IMR-90 (cell line): ENCODE measurements around the gene C12orf50. TPM values are rescaled to one million over a fixed set of nuclear protein-coding genes. Genes with fewer than 3 reads are reported as not detected.

Source experiments
- ATAC-seq: fragments of 200-7000 bp; cut with Tn5 transposase; 2 replicates; pipeline ENCODE4 v1.9.1; 2020; ENCODE audit warnings: low read depth, mild to moderate bottlenecking, moderate library complexity
- BruUV-seq: library from RNA; stranded (reverse); fragments of 400-500 nt; replicated peaks from 2 replicates; lab custom pipeline; 2021; lab: Mats Ljungman, UMichigan
- CTCF ChIA-PET: fragments of 300-600 bp; formaldehyde crosslinking; extraction: SDS; loops from one replicate; lab custom pipeline; 2021; ENCODE audit warnings: antibody characterized with exemption; lab: Yijun Ruan, JAX
- POLR2A ChIA-PET: fragments of 300-600 bp; sonication (Branson Sonifier 250); formaldehyde crosslinking; loops from one replicate; lab custom pipeline; 2022; ENCODE audit warnings: antibody characterized with exemption; ENCODE audit not compliant: unreplicated experiment; lab: Charles Lee
- DNase-seq: peaks from one replicate; pipeline ENCODE4 v3.0.0; 2013
- H2AFZ ChIP-seq: replicated peaks from 2 replicates; pipeline ENCODE3; 2013; ENCODE audit warnings: low read length, mild to moderate bottlenecking; ENCODE audit not compliant: poor library complexity
- H2AK5ac ChIP-seq: 2 replicates; pipeline ENCODE4 v1.6.1; 2013; ENCODE audit warnings: low read depth, low read length, inconsistent platforms
- H2AK9ac ChIP-seq: replicated peaks from 2 replicates; pipeline ENCODE3; 2013; ENCODE audit warnings: mild to moderate bottlenecking, low read depth, low read length, moderate library complexity; ENCODE audit not compliant: poor library complexity
- H2BK120ac ChIP-seq: 2 replicates; pipeline ENCODE4 v1.6.1; 2013; ENCODE audit warnings: low read depth, low read length, inconsistent platforms
- H2BK15ac ChIP-seq: 3 replicates; pipeline ENCODE4 v1.6.1; 2013; ENCODE audit warnings: low read depth, low read length, inconsistent platforms
- H2BK20ac ChIP-seq: 2 replicates; pipeline ENCODE4 v1.6.1; 2013; ENCODE audit warnings: low read depth, mild to moderate bottlenecking, inconsistent platforms, low read length, moderate library complexity
- H2BK5ac ChIP-seq: 2 replicates; pipeline ENCODE4 v1.6.1; 2013; ENCODE audit warnings: mild to moderate bottlenecking, low read depth, low read length, inconsistent platforms; ENCODE audit not compliant: poor library complexity, severe bottlenecking
- H3K14ac ChIP-seq: replicated peaks from 2 replicates; pipeline ENCODE4 v1.6.1; 2013; ENCODE audit warnings: low read depth, low read length, inconsistent platforms
- H3K18ac ChIP-seq: 2 replicates; pipeline ENCODE4 v1.6.1; 2013; ENCODE audit warnings: low read depth, low read length, control low read depth
- H3K23ac ChIP-seq: 2 replicates; pipeline ENCODE4 v1.6.1; 2013; ENCODE audit warnings: low read depth, low read length, inconsistent platforms
- H3K27ac ChIP-seq: 2 replicates; pipeline ENCODE4 v1.5.1; 2013; ENCODE audit warnings: mild to moderate bottlenecking, control low read depth, low read length; ENCODE audit not compliant: insufficient read depth
- H3K27me3 ChIP-seq: 2 replicates; pipeline ENCODE4 v1.6.1; 2013; ENCODE audit warnings: low read length; ENCODE audit not compliant: control insufficient read depth, insufficient read depth
- H3K36me3 ChIP-seq: 2 replicates; pipeline ENCODE4 v1.6.1; 2013; ENCODE audit warnings: low read length, mixed read lengths; ENCODE audit not compliant: control insufficient read depth, insufficient read depth
- H3K4ac ChIP-seq: 2 replicates; pipeline ENCODE4 v1.6.1; 2013; ENCODE audit warnings: low read depth, low read length, inconsistent platforms
- H3K4me1 ChIP-seq: 2 replicates; pipeline ENCODE4 v1.6.1; 2013; ENCODE audit warnings: low read length, mixed read lengths; ENCODE audit not compliant: control insufficient read depth, insufficient read depth
- H3K4me2 ChIP-seq: 2 replicates; pipeline ENCODE4 v1.6.1; 2013; ENCODE audit warnings: low read depth, mild to moderate bottlenecking, control low read depth, low read length, moderate library complexity
- H3K4me3 ChIP-seq: 2 replicates; pipeline ENCODE4 v1.5.1; 2013; ENCODE audit warnings: low read depth, mild to moderate bottlenecking, control low read depth, low read length, moderate library complexity; ENCODE audit not compliant: insufficient read depth
- H3K56ac ChIP-seq: 2 replicates; pipeline ENCODE4 v1.6.1; 2013; ENCODE audit warnings: low read length, inconsistent platforms; ENCODE audit not compliant: insufficient read depth; ENCODE audit errors: extremely low read depth
- H3K79me1 ChIP-seq, 2 experiments: 2 replicates each; pipeline ENCODE4 v1.6.1; 2013; ENCODE audit warnings: low read length in 2 of 2, inconsistent platforms in 1 of 2, low read depth in 1 of 2
- H3K9ac ChIP-seq: 2 replicates; pipeline ENCODE4 v1.6.1; 2013; ENCODE audit warnings: low read depth, low read length, control low read depth
- H3K9me1 ChIP-seq: 2 replicates; pipeline ENCODE4 v1.6.1; 2013; ENCODE audit warnings: low read length, inconsistent platforms; ENCODE audit not compliant: insufficient read depth
- H3K9me3 ChIP-seq: 2 replicates; pipeline ENCODE4 v1.6.1; 2013; ENCODE audit warnings: low read length; ENCODE audit not compliant: control insufficient read depth, insufficient read depth
- H4K20me1 ChIP-seq: 2 replicates; pipeline ENCODE4 v1.6.1; 2013; ENCODE audit warnings: low read length, inconsistent platforms; ENCODE audit not compliant: insufficient read depth
- H4K5ac ChIP-seq: 2 replicates; pipeline ENCODE4 v1.6.1; 2013; ENCODE audit warnings: mild to moderate bottlenecking, low read depth, low read length, control low read depth
- H4K8ac ChIP-seq, 2 experiments: 2 replicates each; pipeline ENCODE4 v1.6.1; 2013; ENCODE audit warnings: low read depth in 2 of 2, low read length in 2 of 2, control low read depth in 1 of 2, inconsistent platforms in 1 of 2
- H4K91ac ChIP-seq: 2 replicates; pipeline ENCODE4 v1.6.1; 2013; ENCODE audit warnings: low read depth, low read length, inconsistent platforms; ENCODE audit not compliant: insufficient read depth
- NFE2L2 ChIP-seq: fragments of 150-350 bp; IDR thresholded peaks from 2 replicates; pipeline ENCODE4 v1.6.1; 2016; ENCODE audit warnings: low read depth, mild to moderate bottlenecking, low read length
- dilution Hi-C: fragments of 300-500 bp; cut with HindIII; formaldehyde crosslinking; loops from one replicate; pipeline ENCODE4 v1.14.3; 2018; ENCODE audit warnings: low sequenced_read_pairs; ENCODE audit not compliant: unreplicated experiment
- in situ Hi-C: fragments of 300-500 bp; cut with MboI; formaldehyde crosslinking; loops from 3 replicates; pipeline ENCODE4 v1.14.3; 2019; ENCODE audit warnings: low sequenced_read_pairs, inconsistent platforms, mixed read lengths
- intact Hi-C: fragments of 100-400 bp; cut with micrococcal nuclease; formaldehyde crosslinking; loops from 2 replicates; pipeline ENCODE4 v1.10.0; 2022
- polyA plus RNA-seq, 3 experiments: library from polyadenylated mRNA; depleted of rRNA; stranded (reverse); fragments of >200 nt; gene quantifications; 2 replicates each; pipeline ENCODE4 v1.2.3, GENCODE V29; 2012; ENCODE audit warnings: low replicate concordance in 1 of 3
- total RNA-seq: library from RNA; depleted of rRNA; stranded (reverse); fragments of >200 nt; gene quantifications from 2 replicates; pipeline ENCODE4 v1.2.3, GENCODE V29; 2012

Gene C12orf50
- total and polyA plus RNA-seq, 2 of the 4 experiments (the other 2 are of a cell fraction) = not detected

GRCh38 chr12:87967871-87968270, 61.3 kb downstream of the C12orf50 start:
- H3K56ac ChIP-seq = no peak overlapping the region
- dilution Hi-C loops = no loop called here
- TF ChIP-seq NFE2L2 = no peak
- no peak overlapping the region for H3K14ac ChIP-seq
- no peak overlapping the region for H2BK5ac ChIP-seq
- no peak overlapping the region for H3K18ac ChIP-seq
- ChIA-PET CTCF (interaction anchor here (1.3 kb wide), 1 partner anchor 10 kb away, joined by 3 read pairs; no protein-coding TSS in a partner anchor), POLR2A (no interaction called here)
- no peak for ATAC-seq
- no peak overlapping the region for H4K5ac ChIP-seq
- H2AFZ ChIP-seq = no peak overlapping the region
- intact Hi-C loops = no loop called here
- no peak overlapping the region for H4K8ac ChIP-seq
- DNase-seq = no peak
- H3K27me3 ChIP-seq = no peaks in the 10 kb centered on the region
- H3K79me1 ChIP-seq = no peaks in the 10 kb centered on the region
- in situ Hi-C loops = no loop called here
- H3K9me1 ChIP-seq = no peaks in the 10 kb centered on the region
- no peak overlapping the region for H3K4ac ChIP-seq
- no peak overlapping the region for H2AK5ac ChIP-seq
- no peak overlapping the region for H2BK15ac ChIP-seq
- no peak overlapping the region for H2BK120ac ChIP-seq
- H4K91ac ChIP-seq = no peak overlapping the region
- no peak overlapping the region for H2AK9ac ChIP-seq
- no peak overlapping the region for H3K4me3 ChIP-seq
- H3K4me1 ChIP-seq = no peaks in the 10 kb centered on the region
- no peaks in the 10 kb centered on the region for H4K20me1 ChIP-seq
- H3K4me2 ChIP-seq = no peak overlapping the region
- no peaks in the 10 kb centered on the region for H3K9me3 ChIP-seq
- BruUV-seq = no TSS peak
- no peak overlapping the region for H3K9ac ChIP-seq
- H3K36me3 ChIP-seq = no peaks in the 10 kb centered on the region
- H3K23ac ChIP-seq = no peak overlapping the region
- H3K27ac ChIP-seq = no peak overlapping the region
- no peak overlapping the region for H2BK20ac ChIP-seq
